GOT3 (cell line): ENCODE results near the gene TMEM135.
"Not testable (repeated sequence)": the region's sequence is repeated elsewhere in the genome, so short reads cannot be mapped to it uniquely, and the experiment has no call there.

ENCODE experiments used
- DNase-seq: peaks from one replicate; lab custom pipeline; 2025; ENCODE audit warnings: mixed read lengths; lab: John Stamatoyannopoulos, UW

Gene TMEM135

GRCh38 chr11:87020764-87021365, 16.9 kb upstream of the TMEM135 start:
- no peak for DNase-seq

- no peak for DNase-seq
These were observed 15.5 kb upstream of the TMEM135 start for GRCh38 chr11:87022254-87022653.

GRCh38 chr11:87022738-87023137, 15.0 kb upstream of the TMEM135 start:
- DNase-seq, result no peak

GRCh38 chr11:87026415-87026814, 11.3 kb upstream of the TMEM135 start:
- not testable (repeated sequence) for DNase-seq

GRCh38 chr11:87030458-87031054, 7.2 kb upstream of the TMEM135 start:
- DNase-seq, result no peak

- DNase-seq, result no peak
These were observed 6.1 kb upstream of the TMEM135 start for GRCh38 chr11:87031433-87032170.

- no peak for DNase-seq
These were observed 4.2 kb upstream of the TMEM135 start for GRCh38 chr11:87033561-87033960.

- DNase-seq, result no peak
These were observed 1.7 kb upstream of the TMEM135 start for GRCh38 chr11:87035976-87036583.

GRCh38 chr11:87036756-87037449, 831 bp upstream of the TMEM135 start:
- no peak for DNase-seq

GRCh38 chr11:87038235-87038977, 672 bp downstream of the TMEM135 start:
- DNase-seq, result no peak

- DNase-seq, result no peak
These were observed 1.6 kb downstream of the TMEM135 start for GRCh38 chr11:87039371-87039770.

- no peak for DNase-seq
These were observed 6.2 kb downstream of the TMEM135 start for GRCh38 chr11:87043894-87044293.

- DNase-seq, result no peak
These were observed 9.1 kb downstream of the TMEM135 start for GRCh38 chr11:87046824-87047223.

GRCh38 chr11:87056091-87056490, 18.4 kb downstream of the TMEM135 start:
- no peak for DNase-seq

GRCh38 chr11:87057749-87058148, 20.0 kb downstream of the TMEM135 start:
- no peak for DNase-seq

- DNase-seq, result no peak
These were observed 22.1 kb downstream of the TMEM135 start for GRCh38 chr11:87059596-87060390.

- DNase-seq, result no peak
These were observed 24.0 kb downstream of the TMEM135 start for GRCh38 chr11:87061766-87062165.

GRCh38 chr11:87063982-87064381, 26.2 kb downstream of the TMEM135 start:
- no peak for DNase-seq

GRCh38 chr11:87072787-87073186, 35.1 kb downstream of the TMEM135 start:
- no peak for DNase-seq

- no peak for DNase-seq
These were observed 38.6 kb downstream of the TMEM135 start for GRCh38 chr11:87076260-87076783.
